GM19351 (cell line): ENCODE data around the gene EFNB2.

Experiments
- ATAC-seq: cut with Tn5 transposase; IDR thresholded peaks from one replicate; pipeline ENCODE4 v1.9.1; 2021; ENCODE audit warnings: mild to moderate bottlenecking, moderate library complexity; ENCODE audit not compliant: unreplicated experiment

EFNB2 gene

GRCh38 chr13:106526738-106527444, 8.6 kb downstream of the EFNB2 start:
- ATAC-seq, result no peak

GRCh38 chr13:106525865-106526264, 9.6 kb downstream of the EFNB2 start:
- no peak for ATAC-seq

- ATAC-seq, result no peak
These were observed 11.4 kb downstream of the EFNB2 start for GRCh38 chr13:106524108-106524507.

- ATAC-seq, result no peak
These were observed 11.9 kb downstream of the EFNB2 start for GRCh38 chr13:106523576-106523975.

- no peak for ATAC-seq
These were observed 12.4 kb downstream of the EFNB2 start for GRCh38 chr13:106522898-106523525.

- ATAC-seq, result no peak
These were observed 13.3 kb downstream of the EFNB2 start for GRCh38 chr13:106522112-106522705.

- no peak for ATAC-seq
These were observed 14.2 kb downstream of the EFNB2 start for GRCh38 chr13:106521095-106521799.

- no peak for ATAC-seq
These were observed 15.0 kb downstream of the EFNB2 start for GRCh38 chr13:106520251-106521054.

GRCh38 chr13:106518512-106518911, 16.9 kb downstream of the EFNB2 start:
- no peak for ATAC-seq

- no peak for ATAC-seq
These were observed 18.2 kb downstream of the EFNB2 start for GRCh38 chr13:106517109-106517847.

- no peak for ATAC-seq
These were observed 19.7 kb downstream of the EFNB2 start for GRCh38 chr13:106515635-106516254.

GRCh38 chr13:106514928-106515634, 20.4 kb downstream of the EFNB2 start:
- ATAC-seq, result no peak

GRCh38 chr13:106513025-106513983, 22.2 kb downstream of the EFNB2 start:
- no peak for ATAC-seq

- peak; percentile 69 for ATAC-seq
These were observed 27.7 kb downstream of the EFNB2 start for GRCh38 chr13:106507560-106508274.

GRCh38 chr13:106506286-106506685, 29.2 kb downstream of the EFNB2 start:
- ATAC-seq, result no peak

- no peak for ATAC-seq
These were observed 29.7 kb downstream of the EFNB2 start for GRCh38 chr13:106505732-106506131.

- ATAC-seq, result no peak
These were observed 30.2 kb downstream of the EFNB2 start for GRCh38 chr13:106505295-106505694.
